A549 (cell line): Measurements from ENCODE around the gene ALDH1B1. TPM values are rescaled to one million over a fixed set of nuclear protein-coding genes. Genes with fewer than 3 reads are reported as not detected.

Source experiments
- ATAC-seq, 2 experiments: fragments of 200-7000 bp in 1 of 2; fragments of >200 bp in 1 of 2; cut with Nextera tagmentation in 1 of 2; cut with Tn5 transposase in 1 of 2; 3 replicates each; pipeline versions ENCODE4 v1.8.0 to v1.9.1; 2018 to 2020; ENCODE audit warnings: mild to moderate bottlenecking in 1 of 2, moderate library complexity in 1 of 2
- CTCF ChIA-PET: fragments of 300-600 bp; sonication (Branson Sonifier 250); formaldehyde crosslinking; extraction: SDS; loops from one replicate; lab custom pipeline; 2021; ENCODE audit warnings: antibody characterized with exemption, inconsistent platforms; lab: Yijun Ruan, JAX
- POLR2A ChIA-PET: fragments of 350-600 bp; formaldehyde crosslinking; extraction: SDS; loops from one replicate; lab custom pipeline; 2021; ENCODE audit warnings: antibody characterized with exemption, inconsistent platforms; lab: Yijun Ruan, JAX
- DNase-seq, 2 experiments: peaks; one replicate each; pipeline versions ENCODE4 v3.0.0 to v3.0.0-alpha.2; 2011 to 2016; ENCODE audit warnings: low read depth in 1 of 2, low spot score in 1 of 2
- FAIRE-seq: peaks from 2 replicates; lab custom pipeline; 2011; peaks lifted over from hg19 to GRCh38; lab: Jason Lieb, UNC
- H3K27ac ChIP-seq, 2 experiments: fragments of >200 bp; sonication (Bioruptor Twin); formaldehyde crosslinking; 3 replicates each; pipeline ENCODE4 v1.5.1; 2016 to 2017
- H3K4me1 ChIP-seq: fragments of >200 bp; sonication (Bioruptor Twin); formaldehyde crosslinking; 3 replicates; pipeline ENCODE4 v1.6.1; 2016
- H3K4me2 ChIP-seq: fragments of >200 bp; sonication (Bioruptor Twin); formaldehyde crosslinking; 3 replicates; pipeline ENCODE4 v1.6.1; 2016
- H3K4me3 ChIP-seq: fragments of >200 bp; sonication (Bioruptor Twin); formaldehyde crosslinking; 3 replicates; pipeline ENCODE4 v1.5.1; 2016
- H3K9me3 ChIP-seq: fragments of >200 bp; sonication (Bioruptor Twin); formaldehyde crosslinking; 3 replicates; pipeline ENCODE4 v1.6.1; 2016
- FOSB ChIP-seq: fragments of 250-450 bp; sonication (Bioruptor Pico); IDR thresholded peaks from 2 replicates; pipeline ENCODE4 v1.5.0; 2020; ENCODE audit warnings: mild to moderate bottlenecking, moderate library complexity
- FOSL2 ChIP-seq, 2 experiments: fragments of 450-650 bp in 1 of 2; fragments of >200 bp in 1 of 2; sonication (Bioruptor Twin) in 1 of 2; formaldehyde crosslinking; IDR thresholded peaks; 2 replicates each; pipeline versions ENCODE4 v1.5.0 to v1.6.1; 2016 to 2020; ENCODE audit warnings: mild to moderate bottlenecking in 1 of 2, moderate library complexity in 1 of 2
- FOXS1 ChIP-seq: fragments of 250-450 bp; sonication (Bioruptor Pico); IDR thresholded peaks from 2 replicates; pipeline ENCODE4 v1.5.0; 2020; ENCODE audit warnings: mild to moderate bottlenecking, moderate library complexity
- GATA3 ChIP-seq: IDR thresholded peaks from 2 replicates; pipeline ENCODE4 v1.6.1; 2012; ENCODE audit warnings: borderline replicate concordance
- HOXB5 ChIP-seq: fragments of 250-450 bp; sonication (Bioruptor Pico); IDR thresholded peaks from 2 replicates; pipeline ENCODE4 v1.5.0; 2020; ENCODE audit warnings: mild to moderate bottlenecking, moderate library complexity
- JUNB ChIP-seq: fragments of >200 bp; sonication (Bioruptor Twin); formaldehyde crosslinking; IDR thresholded peaks from 2 replicates; pipeline ENCODE4 v1.6.1; 2016
- MAZ ChIP-seq: fragments of 150-350 bp; IDR thresholded peaks from 2 replicates; pipeline ENCODE4 v1.6.1; 2014; ENCODE audit warnings: antibody characterized with exemption, low read depth, low read length, borderline replicate concordance
- NFE2L2 ChIP-seq: fragments of 150-350 bp; conservative IDR thresholded peaks from 2 replicates; pipeline ENCODE4 v1.6.1; 2014; ENCODE audit warnings: low read length
- PHF8 ChIP-seq: fragments of 200-600 bp; sonication (generic); IDR thresholded peaks from 2 replicates; pipeline ENCODE4 v1.6.1; 2016; ENCODE audit warnings: low read depth, mild to moderate bottlenecking, antibody characterized with exemption, moderate library complexity, borderline replicate concordance
- RFX5 ChIP-seq: fragments of 450-650 bp; IDR thresholded peaks from 2 replicates; pipeline ENCODE4 v1.7.1; 2014; ENCODE audit warnings: antibody characterized with exemption, mild to moderate bottlenecking, moderate library complexity
- WGBS: methylation state at CpG from one replicate; pipeline ENCODE4 v1.1.6; 2017; ENCODE audit errors: missing lambda C conversion rate; 5-methylcytosine and 5-hydroxymethylcytosine counted together
- polyA plus RNA-seq, 4 experiments: library from polyadenylated mRNA; depleted of rRNA in 3 of 4; stranded (reverse); fragments of >200 nt; fragmentation: RNase III in 1 of 4; extraction: RNeasy Plus Mini Kit Qiagen cat#74134 plus additional on column Dnase treatment in 1 of 4; gene quantifications; 2 replicates in 3 of 4; 3 replicates in 1 of 4; pipeline ENCODE4 v1.2.3, GENCODE V29; 2011 to 2017
- TF ChIP-seq, protein P1 (sequence below): fragments of 450-650 bp; IDR thresholded peaks from 2 replicates; pipeline ENCODE4 v1.6.1; 2014; ENCODE audit warnings: antibody characterized with exemption
- TF ChIP-seq, protein P2 (sequence below): fragments of 200-600 bp; sonication (generic); IDR thresholded peaks from 2 replicates; pipeline ENCODE4 v1.6.1; 2016; ENCODE audit warnings: antibody characterized with exemption, mild to moderate bottlenecking, moderate library complexity
- TF ChIP-seq, protein P3 (sequence below): fragments of >200 bp; sonication (Bioruptor Twin); formaldehyde crosslinking; IDR thresholded peaks from 3 replicates; pipeline ENCODE4 v1.5.1; 2016
- TF ChIP-seq, protein P4 (sequence below): IDR thresholded peaks from 2 replicates; pipeline ENCODE4 v1.6.1; 2012; ENCODE audit warnings: low read depth, borderline replicate concordance

ALDH1B1 gene
- polyA plus RNA-seq, 2 of the 4 experiments (the other 2 are of a cell fraction) = 40.2 to 71.8 TPM

DNA sequence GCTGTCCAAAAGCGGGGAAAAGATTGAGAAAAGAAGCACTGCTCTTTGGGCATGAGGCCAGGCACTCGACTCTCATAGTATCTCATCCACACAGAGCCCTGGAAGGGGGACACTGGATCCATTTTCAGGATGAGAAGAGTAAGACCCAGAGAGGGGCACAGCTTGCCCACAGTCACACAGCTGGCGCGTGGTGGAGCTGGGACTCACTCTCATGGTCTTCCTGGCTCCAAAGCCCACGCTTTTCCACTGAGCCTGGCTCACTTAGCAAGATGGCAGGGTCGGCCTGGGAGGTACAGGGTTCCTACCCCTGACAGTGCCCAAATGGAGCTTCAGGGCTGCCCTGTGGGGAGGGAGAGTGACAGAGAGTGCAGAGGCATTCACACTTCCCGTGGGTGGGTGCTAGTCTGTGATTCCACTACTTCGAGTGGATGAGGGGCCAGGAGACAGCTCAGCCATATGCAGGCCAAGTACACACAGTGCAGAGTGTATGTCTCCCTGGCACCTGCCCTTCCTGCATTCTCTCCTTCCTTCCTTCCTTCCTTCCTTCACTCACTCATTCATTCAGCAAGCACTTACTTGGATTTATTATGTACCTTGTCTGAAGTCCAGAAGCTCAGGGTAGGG lies 50.1 kb downstream of the ALDH1B1 start:
- no peak for DNase-seq
- no peak overlapping the region for H3K4me3 ChIP-seq
- H3K27ac ChIP-seq = peak overlapping the region; percentile 65 to 72
- no peaks in the 10 kb centered on the region for H3K9me3 ChIP-seq
- ChIA-PET POLR2A (interaction anchor here (0.9 kb wide), 1 partner anchor 178 kb away, joined by 4 read pairs; the partner anchor contains the start of gene ANKRD18A), CTCF (interaction anchor here (0.7 to 3.0 kb wide), 6 partner anchors 10 to 35 kb away, joined by 3 to 21 read pairs (median 3); no protein-coding TSS in a partner anchor)
- peaks cover 28% of the 10 kb centered on the region for H3K4me1 ChIP-seq
- TF ChIP-seq FOXS1 (no peak), PHF8 (no peak)
- TF ChIP-seq, protein P1, sequence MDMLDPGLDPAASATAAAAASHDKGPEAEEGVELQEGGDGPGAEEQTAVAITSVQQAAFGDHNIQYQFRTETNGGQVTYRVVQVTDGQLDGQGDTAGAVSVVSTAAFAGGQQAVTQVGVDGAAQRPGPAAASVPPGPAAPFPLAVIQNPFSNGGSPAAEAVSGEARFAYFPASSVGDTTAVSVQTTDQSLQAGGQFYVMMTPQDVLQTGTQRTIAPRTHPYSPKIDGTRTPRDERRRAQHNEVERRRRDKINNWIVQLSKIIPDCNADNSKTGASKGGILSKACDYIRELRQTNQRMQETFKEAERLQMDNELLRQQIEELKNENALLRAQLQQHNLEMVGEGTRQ = no peak
- TF ChIP-seq, all 56 proteins: peak for 0
- H3K4me2 ChIP-seq = peak overlapping the region; percentile 54
- 85% methylated on average over 8 of the region's 8 CpGs for WGBS
- peak; percentile 47 to 70 for ATAC-seq
- FAIRE-seq = no peak

DNA sequence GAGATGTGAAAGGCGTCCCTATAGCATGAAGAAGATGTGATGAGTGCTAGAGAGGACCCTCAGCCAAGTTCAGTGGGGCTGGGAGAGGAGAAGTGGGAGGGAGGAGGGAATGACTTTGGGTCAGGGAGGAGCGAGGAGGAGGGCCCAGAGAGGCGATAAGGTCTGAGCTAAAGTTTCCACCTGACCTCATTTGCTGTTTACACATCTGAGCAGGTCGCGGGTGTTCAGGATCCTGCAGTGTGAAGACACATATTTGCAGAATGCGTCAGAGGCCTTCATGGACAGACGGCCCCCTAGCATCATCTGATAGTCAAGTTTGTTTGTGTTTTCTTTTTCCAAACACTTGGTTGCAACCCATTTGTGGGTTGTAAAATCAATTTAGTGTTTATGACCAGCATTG lies 50.7 kb downstream of the ALDH1B1 start:
- 0 out of 2 replicates have a peak, but pooled peaks have one; percentile 24 for TF ChIP-seq JUNB
- TF ChIP-seq, protein P2, sequence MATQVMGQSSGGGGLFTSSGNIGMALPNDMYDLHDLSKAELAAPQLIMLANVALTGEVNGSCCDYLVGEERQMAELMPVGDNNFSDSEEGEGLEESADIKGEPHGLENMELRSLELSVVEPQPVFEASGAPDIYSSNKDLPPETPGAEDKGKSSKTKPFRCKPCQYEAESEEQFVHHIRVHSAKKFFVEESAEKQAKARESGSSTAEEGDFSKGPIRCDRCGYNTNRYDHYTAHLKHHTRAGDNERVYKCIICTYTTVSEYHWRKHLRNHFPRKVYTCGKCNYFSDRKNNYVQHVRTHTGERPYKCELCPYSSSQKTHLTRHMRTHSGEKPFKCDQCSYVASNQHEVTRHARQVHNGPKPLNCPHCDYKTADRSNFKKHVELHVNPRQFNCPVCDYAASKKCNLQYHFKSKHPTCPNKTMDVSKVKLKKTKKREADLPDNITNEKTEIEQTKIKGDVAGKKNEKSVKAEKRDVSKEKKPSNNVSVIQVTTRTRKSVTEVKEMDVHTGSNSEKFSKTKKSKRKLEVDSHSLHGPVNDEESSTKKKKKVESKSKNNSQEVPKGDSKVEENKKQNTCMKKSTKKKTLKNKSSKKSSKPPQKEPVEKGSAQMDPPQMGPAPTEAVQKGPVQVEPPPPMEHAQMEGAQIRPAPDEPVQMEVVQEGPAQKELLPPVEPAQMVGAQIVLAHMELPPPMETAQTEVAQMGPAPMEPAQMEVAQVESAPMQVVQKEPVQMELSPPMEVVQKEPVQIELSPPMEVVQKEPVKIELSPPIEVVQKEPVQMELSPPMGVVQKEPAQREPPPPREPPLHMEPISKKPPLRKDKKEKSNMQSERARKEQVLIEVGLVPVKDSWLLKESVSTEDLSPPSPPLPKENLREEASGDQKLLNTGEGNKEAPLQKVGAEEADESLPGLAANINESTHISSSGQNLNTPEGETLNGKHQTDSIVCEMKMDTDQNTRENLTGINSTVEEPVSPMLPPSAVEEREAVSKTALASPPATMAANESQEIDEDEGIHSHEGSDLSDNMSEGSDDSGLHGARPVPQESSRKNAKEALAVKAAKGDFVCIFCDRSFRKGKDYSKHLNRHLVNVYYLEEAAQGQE = no peak
- no peak for TF ChIP-seq HOXB5 (CRISPR knock-in tag)
- TF ChIP-seq FOSL2 (IDR thresholded peaks at IDR 0.05) = no peak
- peak; percentile 46; the same call in 1 of the 2 replicates for TF ChIP-seq FOSL2 (CRISPR knock-in tag; IDR thresholded peaks at IDR 0.05)
- TF ChIP-seq, protein P3, sequence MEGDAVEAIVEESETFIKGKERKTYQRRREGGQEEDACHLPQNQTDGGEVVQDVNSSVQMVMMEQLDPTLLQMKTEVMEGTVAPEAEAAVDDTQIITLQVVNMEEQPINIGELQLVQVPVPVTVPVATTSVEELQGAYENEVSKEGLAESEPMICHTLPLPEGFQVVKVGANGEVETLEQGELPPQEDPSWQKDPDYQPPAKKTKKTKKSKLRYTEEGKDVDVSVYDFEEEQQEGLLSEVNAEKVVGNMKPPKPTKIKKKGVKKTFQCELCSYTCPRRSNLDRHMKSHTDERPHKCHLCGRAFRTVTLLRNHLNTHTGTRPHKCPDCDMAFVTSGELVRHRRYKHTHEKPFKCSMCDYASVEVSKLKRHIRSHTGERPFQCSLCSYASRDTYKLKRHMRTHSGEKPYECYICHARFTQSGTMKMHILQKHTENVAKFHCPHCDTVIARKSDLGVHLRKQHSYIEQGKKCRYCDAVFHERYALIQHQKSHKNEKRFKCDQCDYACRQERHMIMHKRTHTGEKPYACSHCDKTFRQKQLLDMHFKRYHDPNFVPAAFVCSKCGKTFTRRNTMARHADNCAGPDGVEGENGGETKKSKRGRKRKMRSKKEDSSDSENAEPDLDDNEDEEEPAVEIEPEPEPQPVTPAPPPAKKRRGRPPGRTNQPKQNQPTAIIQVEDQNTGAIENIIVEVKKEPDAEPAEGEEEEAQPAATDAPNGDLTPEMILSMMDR = no peak
- TF ChIP-seq GATA3 = peak; percentile 64
- TF ChIP-seq MAZ = no peak
- no peak for TF ChIP-seq RFX5
- TF ChIP-seq, protein P4, sequence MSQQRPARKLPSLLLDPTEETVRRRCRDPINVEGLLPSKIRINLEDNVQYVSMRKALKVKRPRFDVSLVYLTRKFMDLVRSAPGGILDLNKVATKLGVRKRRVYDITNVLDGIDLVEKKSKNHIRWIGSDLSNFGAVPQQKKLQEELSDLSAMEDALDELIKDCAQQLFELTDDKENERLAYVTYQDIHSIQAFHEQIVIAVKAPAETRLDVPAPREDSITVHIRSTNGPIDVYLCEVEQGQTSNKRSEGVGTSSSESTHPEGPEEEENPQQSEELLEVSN = no peak
- no peak for TF ChIP-seq FOSB (CRISPR knock-in tag)
- ChIA-PET CTCF (interaction anchor here (0.7 to 3.0 kb wide), 5 partner anchors 9 to 26 kb away, joined by 3 to 21 read pairs (median 3); no protein-coding TSS in a partner anchor), POLR2A (interaction anchor here (0.9 kb wide), 1 partner anchor 177 kb away, joined by 4 read pairs; the partner anchor contains the start of gene ANKRD18A)
- Histone ChIP-seq H3K27ac (peak overlapping the region; percentile 65 to 72), H3K9me3 (no peaks in the 10 kb centered on the region), H3K4me1 (peaks cover 22% of the 10 kb centered on the region), H3K4me3 (no peak overlapping the region), H3K4me2 (peak overlapping the region; percentile 54)
- ATAC-seq (peak; percentile 81 to 88), FAIRE-seq (no peak), DNase-seq (peak; percentile 48 to 76)
- 10% methylated on average over 7 of the region's 7 CpGs for WGBS

DNA sequence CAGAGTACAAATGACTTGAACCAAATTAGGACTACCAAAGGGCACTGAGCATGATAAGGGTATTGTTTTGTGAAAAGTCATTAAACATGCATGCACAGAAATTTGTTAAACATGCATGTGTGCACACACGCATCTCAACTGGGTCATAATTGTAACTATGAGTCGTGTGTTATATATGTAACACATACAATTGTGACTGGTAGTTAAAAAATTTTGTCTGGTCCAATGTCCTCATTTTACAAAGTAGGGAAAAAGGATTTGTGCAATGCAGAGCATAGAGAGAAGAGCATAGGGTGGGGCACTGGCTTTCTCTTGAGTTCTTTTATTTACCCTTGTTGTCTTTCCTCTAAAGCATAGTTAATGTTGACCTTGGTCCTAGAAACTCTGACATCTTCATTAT lies 51.1 kb downstream of the ALDH1B1 start:
- FAIRE-seq (no peak), DNase-seq (peak in 1 of 2 experiments; percentile 12), ATAC-seq (peak in 1 of 2 experiments; percentile 42; a peak in 3 of 6 replicates)
- Histone ChIP-seq H3K4me2 (peak overlapping the region; percentile 54), H3K27ac (no peak overlapping the region), H3K4me3 (no peak overlapping the region), H3K4me1 (peaks cover 21% of the 10 kb centered on the region), H3K9me3 (no peaks in the 10 kb centered on the region)
- CTCF ChIA-PET = interaction anchor here (0.8 to 3.0 kb wide), 2 partner anchors 11 kb away, joined by 4 to 21 read pairs; no protein-coding TSS in a partner anchor
- POLR2A ChIA-PET = no interaction called here
- WGBS = 38% methylated on average over 2 of the region's 2 CpGs
- TF ChIP-seq NFE2L2 = no peak
